ENCODE measurements around the gene SQOR.
"Not testable (repeated sequence)": the region's sequence is repeated elsewhere in the genome, so short reads cannot be mapped to it uniquely, and the experiment has no call there.

Gene SQOR

DNA sequence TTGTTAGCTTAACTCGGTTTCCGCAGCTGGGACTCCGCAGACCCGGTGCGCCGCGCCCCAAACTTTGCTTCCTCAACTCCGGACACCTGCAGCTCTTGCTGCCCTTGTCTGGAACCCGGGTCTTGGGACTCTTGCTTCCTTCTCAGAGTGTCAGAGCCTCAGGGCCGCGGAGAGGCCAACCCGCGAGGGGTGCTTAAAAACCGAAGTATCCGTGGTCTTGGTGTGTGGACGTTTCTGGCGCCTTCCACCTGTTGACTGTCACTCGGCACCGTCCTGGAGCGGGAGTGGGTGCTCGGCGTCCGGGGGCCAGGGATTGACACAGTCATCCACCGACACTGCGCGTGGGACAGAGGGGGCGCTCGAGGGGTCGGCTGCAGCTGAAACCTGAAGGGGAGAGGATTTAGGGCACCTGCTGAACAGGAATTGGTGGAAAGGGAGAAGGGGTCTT, 386 bp downstream of the SQOR start:
- peak; percentile 8 for DNase-seq

DNA sequence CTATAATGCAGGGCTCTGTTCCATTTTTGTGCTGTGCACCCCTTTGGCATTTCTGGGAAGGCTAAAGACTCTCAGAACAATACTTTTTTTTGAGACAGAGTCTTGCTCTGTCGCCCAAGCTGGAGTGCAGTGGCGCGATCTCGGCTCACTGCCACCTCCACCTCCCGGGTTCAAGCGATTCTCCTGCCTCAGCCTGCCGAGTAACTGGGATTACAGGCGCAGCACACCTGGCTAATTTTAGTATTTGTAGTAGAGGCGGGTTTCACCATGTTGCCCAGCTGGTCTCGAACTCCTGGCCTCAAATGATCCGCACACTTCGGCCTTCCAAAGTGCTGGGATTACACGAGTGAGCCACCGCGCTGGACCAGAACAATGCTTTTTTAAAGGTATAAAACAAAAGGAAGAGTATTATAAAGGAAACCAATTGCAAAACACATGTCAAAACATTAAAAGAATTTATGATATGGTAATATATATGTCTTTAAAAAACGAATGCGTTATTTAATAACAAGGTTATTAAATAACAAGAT, 999 bp downstream of the SQOR start:
- no peak for DNase-seq

DNA sequence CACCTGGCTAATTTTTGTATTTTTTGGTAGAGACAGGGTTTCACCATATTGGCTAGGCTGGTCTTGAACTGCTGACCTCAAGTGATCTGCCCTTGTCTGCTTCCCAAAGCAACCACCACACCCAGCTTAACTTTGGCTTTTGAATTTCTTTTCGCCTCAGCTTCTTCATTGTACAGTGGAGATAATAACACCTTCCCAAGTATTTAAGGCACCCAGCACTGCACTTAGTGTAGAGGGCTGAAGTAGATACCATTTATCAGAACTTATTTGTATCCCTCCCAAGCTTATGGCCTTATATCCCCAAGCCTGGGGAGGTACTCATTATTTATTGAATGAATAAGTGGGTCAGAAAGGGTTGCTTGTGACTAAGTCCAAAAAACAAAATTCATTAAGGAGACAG, 2.3 kb downstream of the SQOR start:
- DNase-seq = no peak

DNA sequence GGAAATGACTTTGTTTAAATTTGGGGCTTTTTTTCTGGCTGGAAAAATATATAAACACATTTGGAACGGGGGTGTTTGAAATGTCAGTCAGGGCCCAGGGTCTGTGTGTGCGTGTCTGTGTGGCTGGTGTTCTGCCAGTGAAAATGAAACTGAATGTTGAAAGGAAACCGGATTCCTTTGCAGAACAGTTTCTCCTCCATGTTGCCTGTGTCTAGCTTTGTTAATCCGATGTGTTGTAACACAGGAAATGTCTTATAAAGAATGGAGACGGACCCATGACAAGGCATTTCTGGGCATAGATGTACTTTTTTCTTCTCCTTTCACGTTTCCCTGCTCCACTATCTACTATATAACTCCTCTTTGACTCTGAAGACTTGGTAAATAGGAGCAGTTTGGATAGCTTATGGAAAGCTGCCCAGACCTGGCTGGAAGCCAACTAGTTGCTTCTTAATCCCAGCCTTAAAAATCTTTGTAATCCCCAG, 2.8 kb downstream of the SQOR start:
- peak; percentile 22 for DNase-seq

DNA sequence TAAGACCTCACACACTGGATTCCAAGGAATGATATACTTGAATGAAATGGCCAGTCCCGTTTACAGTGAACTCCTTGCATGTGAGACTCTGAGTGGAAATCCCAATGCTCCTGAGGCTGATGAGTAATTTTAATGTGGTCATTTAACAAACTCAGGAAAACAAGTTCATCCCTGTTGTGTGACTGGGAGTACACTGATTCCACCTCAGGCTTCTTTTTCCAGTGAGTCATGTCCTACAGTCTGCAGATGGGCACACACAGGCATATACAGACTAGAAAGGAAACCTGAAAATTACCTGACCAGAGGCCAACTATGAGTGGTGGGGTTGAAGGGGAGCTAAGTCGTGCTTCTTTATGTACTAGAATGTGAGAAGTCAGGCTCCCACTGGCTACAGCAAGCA, 5.8 kb downstream of the SQOR start:
- no peak for DNase-seq

DNA sequence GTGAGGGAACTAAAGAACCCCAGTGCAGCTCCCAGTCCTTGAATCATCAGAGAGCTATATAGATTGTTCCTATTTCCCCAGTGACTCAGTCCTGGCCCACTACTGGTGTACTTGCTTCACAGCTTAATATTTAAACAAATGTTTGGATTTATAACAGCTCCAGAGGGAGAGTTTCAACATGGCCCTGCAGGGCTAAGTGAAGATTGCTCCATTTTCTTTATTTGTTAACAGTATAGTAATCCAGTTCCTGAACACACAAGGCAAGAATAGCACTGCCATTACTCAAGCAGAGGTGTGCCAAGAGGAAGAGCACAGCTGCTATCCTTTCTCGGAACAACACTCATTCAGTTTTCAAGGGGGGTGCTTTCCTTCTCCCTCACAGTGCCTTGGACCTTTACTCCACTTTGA, 6.5 kb downstream of the SQOR start:
- peak; percentile 17 for DNase-seq

DNA sequence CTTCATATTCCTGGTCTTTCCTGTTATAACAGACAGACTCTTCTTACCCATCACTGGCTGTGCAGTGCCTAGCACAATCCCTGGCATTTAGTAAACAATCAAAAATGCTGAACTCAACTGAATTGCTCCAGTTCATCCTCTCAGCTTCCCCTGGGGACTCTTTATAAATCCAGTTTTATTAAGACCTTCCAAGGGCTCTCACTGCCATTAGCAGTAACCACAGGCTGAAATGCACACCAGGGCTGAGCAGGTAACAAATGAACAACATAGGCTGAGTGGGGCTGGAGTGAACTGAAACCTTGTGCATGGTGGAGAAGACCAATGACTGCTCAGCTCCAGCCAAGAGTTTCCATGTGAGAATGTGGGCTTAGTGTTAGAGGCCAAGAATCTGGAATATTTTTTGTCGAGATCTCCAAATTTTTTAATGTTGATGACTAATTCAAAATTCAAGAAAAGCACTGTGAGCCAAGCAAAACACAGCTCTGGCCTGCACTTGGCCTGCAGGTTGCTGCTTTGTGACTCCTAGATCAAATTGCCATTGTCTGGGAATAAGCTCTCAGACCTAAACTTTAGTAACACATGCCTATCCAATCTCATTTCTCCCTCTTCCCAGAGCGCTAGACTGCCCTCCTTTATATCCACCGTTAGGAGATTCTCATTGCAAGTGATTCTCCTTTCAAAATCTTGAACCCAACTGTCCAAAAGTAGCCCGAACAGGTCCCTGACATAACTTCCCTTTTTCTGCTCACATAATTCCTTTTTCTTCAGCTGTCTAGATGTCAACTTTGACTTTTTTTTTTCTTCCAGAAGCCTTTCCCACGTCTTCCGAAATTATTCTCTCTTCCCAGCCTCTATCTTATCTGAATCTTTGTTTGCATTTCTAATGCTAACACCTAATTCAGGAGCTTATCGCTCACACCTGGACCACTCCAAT, 7.4 kb downstream of the SQOR start:
- peak; percentile 85 for DNase-seq

GRCh38 chr15:45644437-45644836, 9.6 kb downstream of the SQOR start:
- no peak for DNase-seq

DNA sequence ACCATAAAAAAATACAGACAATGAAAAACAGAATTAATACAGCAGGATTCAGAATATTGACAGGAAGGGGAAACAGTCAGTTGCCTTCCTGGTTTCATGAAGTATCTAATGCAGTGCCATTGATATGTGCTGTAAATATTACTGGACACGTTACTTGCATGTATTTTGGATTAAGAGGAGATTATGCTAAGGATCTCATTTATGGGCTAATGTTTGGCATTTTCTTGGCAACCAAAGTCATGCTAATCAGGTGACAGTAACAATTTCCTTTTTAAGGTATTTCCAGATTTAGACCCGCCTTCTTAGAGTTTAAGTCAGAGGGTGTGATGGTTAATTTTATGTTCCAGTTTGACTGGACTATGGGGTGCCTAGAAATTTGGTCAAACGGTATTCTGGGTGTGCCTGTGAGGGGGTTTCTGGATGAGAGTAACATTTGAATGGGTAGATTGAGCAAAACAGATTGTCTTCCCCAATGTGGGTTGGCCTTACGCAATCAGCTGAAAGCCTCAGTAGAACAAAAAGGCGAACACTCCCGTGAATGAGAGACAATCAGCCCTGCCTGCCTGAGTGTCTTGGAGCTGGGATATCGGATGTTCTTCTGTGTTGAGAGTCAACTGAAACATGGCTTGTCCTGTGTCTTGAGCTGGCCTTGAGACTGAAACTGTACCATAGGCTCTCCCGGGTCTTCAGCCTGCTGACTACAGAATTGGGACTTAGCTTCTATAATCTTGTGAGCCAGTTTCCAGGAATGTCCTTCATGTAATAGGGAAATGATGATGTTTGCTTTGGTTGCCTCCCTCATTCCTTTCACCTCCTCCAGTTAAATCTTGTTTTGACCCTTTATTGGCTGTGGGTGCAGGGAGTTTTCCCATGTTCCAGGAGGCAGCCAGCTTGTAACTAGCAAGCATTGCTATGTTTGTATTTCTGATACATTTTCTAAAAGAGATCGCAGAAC, 10.5 kb downstream of the SQOR start:
- no peak for DNase-seq

GRCh38 chr15:45646220-45646619, 11.4 kb downstream of the SQOR start:
- DNase-seq = no peak

DNA sequence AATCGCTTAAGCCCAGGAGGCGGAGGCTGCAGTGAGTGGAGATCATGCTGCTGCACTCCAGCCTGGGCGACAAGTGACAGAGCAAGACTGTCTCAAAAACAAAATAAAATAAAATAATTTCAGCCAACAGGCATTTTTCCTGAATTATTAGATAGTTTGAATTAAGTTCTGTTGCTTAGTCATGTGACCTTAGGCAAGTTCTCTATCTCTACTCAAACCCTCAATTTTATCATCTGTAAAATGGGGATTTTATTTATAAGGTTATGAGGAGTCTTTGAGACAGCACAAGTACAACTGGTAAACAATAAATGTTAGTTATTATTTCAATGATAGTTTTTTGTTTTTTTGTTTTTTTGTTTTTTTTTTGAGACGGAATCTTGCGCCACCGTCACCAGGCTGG, 13.0 kb downstream of the SQOR start:
- DNase-seq = no peak

- no peak for DNase-seq
These were observed 13.8 kb downstream of the SQOR start for GRCh38 chr15:45648521-45649200.

- not testable (repeated sequence) for DNase-seq
These were observed 15.2 kb downstream of the SQOR start for GRCh38 chr15:45650007-45650406.

DNA sequence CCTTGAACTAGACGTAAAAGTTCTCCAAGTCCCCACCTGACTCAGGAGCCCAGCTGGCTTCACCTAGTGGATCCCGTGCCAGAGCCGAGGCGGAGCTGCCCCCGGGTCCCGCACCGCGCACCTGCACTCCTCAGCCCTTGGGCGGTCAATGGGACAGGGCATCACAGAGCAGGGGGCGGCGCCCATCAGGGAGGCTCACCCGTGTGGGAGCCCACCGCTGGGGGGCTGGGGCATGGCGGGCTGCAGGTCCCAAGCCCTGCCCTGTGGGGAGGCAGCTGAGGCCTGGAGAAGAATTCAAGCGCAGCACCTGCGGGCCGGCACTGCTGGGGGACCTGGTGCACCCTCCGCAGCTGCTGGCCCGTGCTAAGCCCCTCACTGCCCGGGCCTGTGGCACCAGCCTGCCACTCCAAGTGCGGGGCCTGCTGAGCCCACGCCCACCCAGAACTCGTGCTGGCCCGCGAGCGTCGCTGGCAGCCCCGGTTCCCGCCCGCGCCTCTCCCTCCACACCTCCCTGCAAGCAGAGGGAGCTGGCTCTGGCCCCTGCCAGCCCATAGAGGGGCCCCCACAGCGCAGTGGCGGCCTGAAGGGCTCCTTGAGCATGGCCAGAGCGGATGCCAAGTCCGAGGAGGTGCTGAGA, 16.2 kb downstream of the SQOR start:
- no peak for DNase-seq

DNA sequence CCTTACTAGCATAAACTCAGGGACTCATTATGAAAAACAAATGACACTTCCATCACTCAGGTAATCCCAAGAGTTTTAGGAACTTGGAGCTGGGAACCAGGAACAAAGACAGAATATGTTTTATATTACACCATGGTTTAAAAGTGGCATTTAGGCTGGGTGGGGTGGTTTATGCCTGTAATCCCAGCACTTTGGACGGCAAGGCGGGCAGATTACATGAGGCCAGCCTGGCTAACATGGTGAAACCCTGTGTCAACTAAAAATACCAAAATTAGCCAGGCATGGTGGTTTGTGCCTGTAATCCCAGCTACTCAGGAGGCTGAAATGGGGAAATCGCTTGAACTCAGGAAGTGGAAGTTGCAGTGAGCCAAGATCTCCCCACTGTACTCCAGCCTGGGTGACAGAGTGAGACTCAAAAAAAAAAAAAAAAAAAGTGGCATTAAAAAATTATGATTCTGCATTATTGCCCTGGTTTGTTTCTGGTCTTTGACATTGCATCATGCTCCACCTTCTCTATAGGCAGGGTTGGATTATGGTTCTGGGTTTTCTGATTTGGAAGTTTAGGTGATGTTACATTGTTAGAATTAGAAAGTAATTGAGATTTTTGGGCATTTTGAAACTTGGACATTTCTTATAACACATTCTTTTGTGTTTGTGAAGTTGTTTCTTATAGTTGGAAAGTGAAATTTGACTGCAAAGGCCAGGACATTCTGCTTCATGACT, 19.0 kb downstream of the SQOR start:
- no peak for DNase-seq

- no peak for DNase-seq
These were observed 19.9 kb downstream of the SQOR start for GRCh38 chr15:45654749-45655148.

GRCh38 chr15:45657254-45657653, 22.4 kb downstream of the SQOR start:
- no peak for DNase-seq

DNA sequence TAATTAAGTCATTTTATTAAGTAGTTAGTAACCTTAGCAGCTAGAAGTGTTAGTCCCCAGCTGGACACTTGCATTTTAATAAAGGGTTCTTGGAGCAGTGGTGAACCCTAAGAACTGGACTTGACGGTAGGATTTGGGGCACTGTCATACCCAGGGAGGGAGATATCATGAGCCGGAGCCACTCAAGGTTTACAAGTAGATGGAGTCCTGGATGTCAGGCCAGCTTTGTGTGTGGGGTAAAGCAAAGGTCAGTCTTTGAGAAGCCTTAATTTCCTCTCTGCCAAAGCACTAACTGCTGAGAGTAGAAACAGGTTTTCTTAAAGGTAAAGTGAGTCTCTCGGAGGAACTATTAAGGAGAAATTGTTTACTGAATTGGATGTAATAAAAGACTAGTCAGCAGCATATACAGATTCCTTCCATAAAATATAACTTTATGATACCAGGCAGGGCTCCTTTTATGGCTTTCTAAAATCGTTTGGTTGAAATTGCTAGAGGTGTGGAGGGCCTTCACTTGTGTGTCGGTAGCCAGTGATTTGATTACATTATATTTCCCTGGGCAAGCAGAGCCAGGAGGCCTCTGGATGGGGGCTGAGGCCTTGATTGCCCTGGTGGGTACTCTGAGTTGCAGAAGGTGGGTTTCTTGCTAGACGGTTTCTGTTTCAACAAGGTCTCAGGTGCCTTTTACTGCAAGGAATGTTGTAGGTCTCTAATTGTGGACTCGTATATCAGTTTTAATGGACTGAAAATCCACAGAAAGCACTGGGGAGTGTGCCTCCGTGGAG, 23.1 kb downstream of the SQOR start:
- DNase-seq = no peak

DNA sequence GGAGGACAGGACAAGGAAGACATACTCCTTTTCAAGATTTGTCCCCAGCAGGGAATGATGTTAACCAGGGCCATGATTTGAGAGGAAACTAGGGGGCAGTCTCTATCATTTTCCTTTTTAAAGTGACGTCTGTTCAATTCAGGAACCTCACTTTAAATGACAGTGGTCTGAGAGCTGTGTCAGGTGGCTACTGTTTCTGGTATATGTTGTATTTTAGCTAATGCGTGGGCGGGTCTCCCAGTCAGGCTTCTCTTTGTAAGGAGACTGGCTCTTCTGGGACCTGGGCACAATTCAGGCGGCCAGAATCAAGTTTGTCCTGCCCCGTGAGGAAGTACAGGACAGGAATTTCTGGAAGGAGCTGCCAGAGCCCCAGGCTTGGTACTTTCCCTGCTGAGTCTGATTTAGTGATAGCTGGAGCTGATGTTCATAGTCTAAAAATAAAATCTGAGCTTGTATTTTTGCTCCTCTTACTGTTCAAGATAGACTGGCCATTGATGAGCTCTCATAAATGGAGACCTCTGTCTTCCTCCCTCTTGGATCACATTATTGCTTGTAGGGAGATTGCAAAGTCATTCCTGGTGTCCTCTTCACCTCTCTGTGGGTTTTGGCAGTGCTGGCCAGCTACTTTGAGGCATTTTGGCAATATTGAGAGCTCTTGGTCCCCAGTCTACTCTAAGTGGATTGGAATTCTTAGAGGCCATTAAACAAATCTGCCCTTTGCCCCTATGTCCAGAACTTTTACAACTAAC, 25.6 kb downstream of the SQOR start:
- DNase-seq = no peak

- DNase-seq = no peak
These were observed 27.5 kb downstream of the SQOR start for GRCh38 chr15:45662375-45662774.
